Coronary artery (tissue), 2 donors: ENCODE results near the gene OLFML2B.

ENCODE experiments used
- DNase-seq: peaks from one replicate; pipeline ENCODE4 v3.0.0-alpha.2; 2017; ENCODE audit warnings: low spot score
- H3K27ac ChIP-seq, 2 donors: fragments of 200-600 bp; sonication (generic); one replicate each; pipeline ENCODE4 v1.5.1; 2016 to 2019
- H3K4me3 ChIP-seq: fragments of 200-600 bp; sonication (generic); 2 replicates; pipeline ENCODE4 v1.5.1; 2016; ENCODE audit warnings: mild to moderate bottlenecking, moderate library complexity
- TF ChIP-seq, protein P1 (sequence below): fragments of 200-600 bp; sonication (generic); IDR thresholded peaks from one replicate; pipeline ENCODE4 v1.5.1; 2019; ENCODE audit warnings: antibody characterized with exemption

The OLFML2B gene

DNA sequence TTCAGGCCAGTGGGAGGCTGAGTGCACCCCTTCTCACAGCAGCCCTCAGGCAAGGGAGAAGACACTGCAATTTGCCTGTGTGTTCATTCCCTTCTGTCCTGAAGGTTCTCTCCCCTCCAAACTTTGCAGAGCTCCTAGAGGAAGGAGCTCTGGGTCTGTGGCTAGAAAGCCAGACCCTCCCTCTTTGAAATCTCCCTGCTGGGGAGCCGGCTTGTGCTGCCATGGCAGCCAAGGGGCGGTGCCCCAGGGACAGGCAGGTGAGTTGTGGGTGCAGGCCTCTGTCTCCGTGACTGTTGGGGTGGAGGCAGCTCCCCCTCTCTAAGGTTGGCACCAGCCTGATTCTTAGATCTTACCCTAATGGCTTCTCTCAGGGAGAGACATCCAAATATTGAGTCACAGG, 53.0 kb downstream of the OLFML2B start:
- TF ChIP-seq, protein P1, sequence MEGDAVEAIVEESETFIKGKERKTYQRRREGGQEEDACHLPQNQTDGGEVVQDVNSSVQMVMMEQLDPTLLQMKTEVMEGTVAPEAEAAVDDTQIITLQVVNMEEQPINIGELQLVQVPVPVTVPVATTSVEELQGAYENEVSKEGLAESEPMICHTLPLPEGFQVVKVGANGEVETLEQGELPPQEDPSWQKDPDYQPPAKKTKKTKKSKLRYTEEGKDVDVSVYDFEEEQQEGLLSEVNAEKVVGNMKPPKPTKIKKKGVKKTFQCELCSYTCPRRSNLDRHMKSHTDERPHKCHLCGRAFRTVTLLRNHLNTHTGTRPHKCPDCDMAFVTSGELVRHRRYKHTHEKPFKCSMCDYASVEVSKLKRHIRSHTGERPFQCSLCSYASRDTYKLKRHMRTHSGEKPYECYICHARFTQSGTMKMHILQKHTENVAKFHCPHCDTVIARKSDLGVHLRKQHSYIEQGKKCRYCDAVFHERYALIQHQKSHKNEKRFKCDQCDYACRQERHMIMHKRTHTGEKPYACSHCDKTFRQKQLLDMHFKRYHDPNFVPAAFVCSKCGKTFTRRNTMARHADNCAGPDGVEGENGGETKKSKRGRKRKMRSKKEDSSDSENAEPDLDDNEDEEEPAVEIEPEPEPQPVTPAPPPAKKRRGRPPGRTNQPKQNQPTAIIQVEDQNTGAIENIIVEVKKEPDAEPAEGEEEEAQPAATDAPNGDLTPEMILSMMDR, result no peak
- DNase-seq, result no peak
- H3K27ac ChIP-seq, result no peak overlapping the region
- no peak overlapping the region for H3K4me3 ChIP-seq

DNA sequence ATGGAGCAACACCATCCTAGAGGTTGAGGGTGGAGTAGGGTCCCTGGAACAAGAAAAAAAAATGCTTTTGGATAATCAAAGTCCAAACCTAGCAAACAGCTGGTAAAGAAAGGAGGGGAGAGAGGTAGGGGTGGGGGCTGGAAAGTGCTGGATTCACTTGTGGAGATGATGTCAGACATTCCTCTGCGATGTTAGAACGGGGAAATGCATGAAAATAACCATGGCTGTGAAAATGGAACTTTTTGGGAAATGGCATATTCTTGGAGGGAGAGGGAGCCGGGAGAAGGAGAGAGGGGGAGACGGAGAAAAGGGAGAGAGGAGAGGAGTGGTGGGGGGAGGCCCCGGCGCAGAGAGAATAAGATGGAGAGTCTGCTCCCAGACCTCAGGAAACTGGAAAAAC, 53.6 kb downstream of the OLFML2B start:
- Histone ChIP-seq H3K4me3 (no peak overlapping the region), H3K27ac (no peak overlapping the region)
- no peak for DNase-seq
- TF ChIP-seq, protein P1, result no peak

DNA sequence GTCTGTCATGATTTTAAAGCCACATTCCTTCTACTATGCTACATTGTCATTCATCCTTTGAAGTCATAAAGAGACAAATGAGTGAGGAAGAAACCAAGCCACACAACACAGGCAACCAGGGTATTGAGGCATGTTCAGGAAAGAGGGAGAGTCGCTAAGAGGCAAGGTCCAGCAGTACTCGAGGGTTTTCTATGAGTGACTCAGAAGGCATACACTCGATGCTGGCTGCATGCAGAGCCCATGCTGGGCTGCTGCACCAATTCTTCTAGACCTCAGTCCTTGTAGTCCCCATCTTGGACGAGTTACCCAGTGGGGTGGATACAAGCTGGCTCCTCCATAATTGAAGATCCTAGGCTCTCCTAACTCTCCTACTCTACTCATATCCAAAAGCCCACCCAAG, 57.6 kb downstream of the OLFML2B start:
- TF ChIP-seq, protein P1, result no peak
- no peak overlapping the region for H3K27ac ChIP-seq
- no peak overlapping the region for H3K4me3 ChIP-seq
- DNase-seq, result no peak

DNA sequence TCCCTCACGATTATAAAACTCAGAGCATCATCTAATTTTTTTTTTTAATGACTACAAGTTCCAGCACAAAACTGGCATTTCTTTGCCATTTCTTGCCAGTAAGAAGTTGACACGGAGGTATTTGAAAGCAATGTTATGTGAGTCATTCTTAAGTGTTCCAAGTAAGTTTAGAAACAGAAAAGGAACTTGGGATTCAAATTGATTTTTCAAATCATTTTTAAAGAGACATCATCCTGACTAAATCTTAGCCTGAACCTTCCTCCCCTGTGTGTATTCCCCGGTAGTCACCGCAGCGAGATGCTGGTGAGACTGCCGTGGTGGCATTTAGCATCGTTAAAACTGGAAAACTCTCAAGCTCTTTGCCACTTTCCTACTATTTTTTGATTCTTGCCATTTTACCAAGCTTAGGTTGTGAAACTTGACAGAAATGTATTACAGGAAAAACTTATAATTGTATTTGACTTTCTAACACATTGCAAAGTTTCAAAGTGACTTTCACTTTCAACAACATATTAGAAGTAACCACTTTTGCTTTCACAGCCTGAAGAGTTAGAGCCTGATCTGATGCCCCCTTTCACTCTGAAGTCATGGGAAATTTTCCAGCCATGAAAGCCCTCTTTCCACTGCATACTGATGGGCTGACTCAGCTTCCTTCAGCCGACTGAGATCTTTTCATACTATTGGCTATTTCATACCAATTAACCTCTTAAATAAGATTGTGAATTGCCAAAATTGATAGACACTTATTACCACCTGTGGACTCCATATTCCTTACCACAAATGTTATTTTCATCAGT, 61.4 kb downstream of the OLFML2B start:
- Histone ChIP-seq H3K27ac (peak overlapping the region; percentile 79 to 87), H3K4me3 (peak overlapping the region; percentile 62)
- DNase-seq, result no peak
- TF ChIP-seq, protein P1, result no peak

DNA sequence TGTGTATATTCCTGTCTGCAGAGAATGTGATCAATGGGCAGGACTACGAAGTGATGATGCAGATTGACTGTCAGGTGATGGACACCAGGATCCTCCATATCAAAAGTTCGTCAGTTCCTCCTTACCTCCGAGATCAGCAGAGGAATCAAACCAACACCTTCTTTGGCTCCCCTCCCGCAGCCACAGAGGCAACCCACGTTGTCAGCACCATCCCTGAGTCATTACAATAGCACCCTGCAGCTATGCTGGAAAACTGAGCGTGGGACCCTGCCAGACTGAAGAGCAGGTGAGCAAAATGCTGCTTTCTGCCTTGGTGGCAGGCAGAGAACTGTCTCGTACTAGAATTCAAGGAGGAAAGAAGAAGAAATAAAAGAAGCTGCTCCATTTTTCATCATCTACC, 65.2 kb downstream of the OLFML2B start:
- no peak overlapping the region for H3K4me3 ChIP-seq
- H3K27ac ChIP-seq, result no peak overlapping the region
- TF ChIP-seq, protein P1, result no peak
- no peak for DNase-seq

DNA sequence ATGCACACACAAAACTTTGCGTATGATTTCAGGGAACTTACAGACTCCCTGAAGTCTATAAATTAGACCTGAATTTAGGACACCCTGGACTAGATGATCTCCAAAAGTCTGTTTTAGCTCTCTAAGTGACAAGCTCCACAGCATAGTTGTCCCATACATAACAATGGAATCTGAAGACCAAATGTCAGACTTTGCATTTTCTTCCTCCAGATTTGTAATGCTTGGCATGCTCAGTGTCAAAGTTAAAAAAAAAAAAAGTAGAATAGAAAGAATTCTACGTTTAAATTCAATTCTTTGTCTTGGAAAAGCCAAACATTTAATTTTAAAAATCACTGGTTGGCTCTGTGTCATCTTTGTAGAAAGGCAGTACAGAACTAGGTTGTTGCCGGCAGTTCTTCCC, 66.7 kb downstream of the OLFML2B start:
- Histone ChIP-seq H3K27ac (no peak overlapping the region), H3K4me3 (no peak overlapping the region)
- DNase-seq, result no peak
- TF ChIP-seq, protein P1, result no peak

DNA sequence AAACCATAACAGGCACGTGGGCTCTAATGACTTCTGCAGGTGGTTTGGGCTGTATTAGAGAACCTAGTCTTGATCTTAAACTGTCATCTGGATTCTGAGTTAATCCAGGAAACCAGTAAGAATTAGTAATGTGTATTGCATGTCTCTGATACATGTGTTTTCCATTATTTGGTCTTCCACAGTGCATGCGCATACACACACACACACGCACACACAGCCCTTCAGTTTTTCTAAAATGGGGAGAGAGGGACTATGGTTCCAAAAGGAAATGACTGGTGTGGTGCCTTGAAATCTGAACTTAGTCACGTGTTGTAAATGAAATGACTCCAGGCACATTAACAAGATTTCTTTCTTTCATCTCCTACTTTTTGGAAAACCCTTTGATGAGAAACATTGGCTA, 67.6 kb downstream of the OLFML2B start:
- DNase-seq, result no peak
- Histone ChIP-seq H3K27ac (no peak overlapping the region), H3K4me3 (no peak overlapping the region)
- TF ChIP-seq, protein P1, result no peak
